CD4-positive, alpha-beta memory T cell (primary cell): ENCODE data around the gene LRCH3. TPM values are rescaled to one million over a fixed set of nuclear protein-coding genes. Genes with fewer than 3 reads are reported as not detected.

ENCODE experiments used
- polyA plus RNA-seq, 2 donors: library from polyadenylated mRNA; unstranded; fragments of 300-500 nt; fragmentation: Illumina TruSeq; gene quantifications; one replicate each; pipeline ENCODE4 v1.2.3, GENCODE V29; 2021
- total RNA-seq, 2 experiments: library from RNA; stranded (reverse); gene quantifications; one replicate each; pipeline ENCODE4 v1.2.3, GENCODE V29; 2021

Gene LRCH3
- total and polyA plus RNA-seq, 4 experiments from 2014 or later = 7.4 to 87.7 (median 48.7) TPM

Other genes with a start within 250 kb of the LRCH3 start
- 10 to 100 TPM; 60.9 to 61.1 TPM for gene BDH1, start 235.3 kb upstream of the LRCH3 start, total RNA-seq
- gene BDH1, start 235.3 kb upstream of the LRCH3 start, polyA plus RNA-seq = 10 to 100 TPM; 22.3 to 25.2 TPM
- gene RUBCN, start 54.4 kb upstream of the LRCH3 start, total RNA-seq = 10 to 100 TPM; 64.0 to 69.6 TPM
- gene RUBCN, start 54.4 kb upstream of the LRCH3 start, polyA plus RNA-seq = 10 to 100 TPM; 13.2 to 26.5 TPM
- 10 to 100 TPM; 60.0 to 60.2 TPM for gene FYTTD1, start 41.4 kb upstream of the LRCH3 start, total RNA-seq
- gene FYTTD1, start 41.4 kb upstream of the LRCH3 start, polyA plus RNA-seq = 100 to 1,000 TPM in 1 of 2 donors, 10 to 100 TPM in 1; 98.6 to 120 TPM
- gene RPL35A, start 158.9 kb downstream of the LRCH3 start, total RNA-seq = 1,000 to 10,000 TPM; 1,716 to 1,772 TPM
- 1,000 to 10,000 TPM; 1,277 to 2,056 TPM for gene RPL35A, start 158.9 kb downstream of the LRCH3 start, polyA plus RNA-seq
- gene LMLN, start 169.0 kb downstream of the LRCH3 start, total RNA-seq = 1 to 10 TPM; 5.9 to 6.5 TPM
- gene LMLN, start 169.0 kb downstream of the LRCH3 start, polyA plus RNA-seq = 1 to 10 TPM; 1.9 to 3.0 TPM